PC-9 (cell line): ENCODE data around the gene RGSL1. TPM values are rescaled to one million over a fixed set of nuclear protein-coding genes. Genes with fewer than 3 reads are reported as not detected.
A peak's percentile ranks its signal among the peaks of the same experiment; 100 is the strongest.

ENCODE experiments used
- BruUV-seq: library from RNA; stranded (reverse); fragments of 400-500 nt; replicated peaks from 2 replicates; lab custom pipeline; 2021; lab: Mats Ljungman, UMichigan
- CTCF ChIA-PET: fragments of 300-600 bp; sonication (Branson Sonifier 250); formaldehyde crosslinking; loops from one replicate; lab custom pipeline; 2022; ENCODE audit warnings: antibody characterized with exemption; lab: Charles Lee
- POLR2A ChIA-PET: fragments of 300-600 bp; sonication (Branson Sonifier 250); formaldehyde crosslinking; loops from one replicate; lab custom pipeline; 2022; ENCODE audit warnings: antibody characterized with exemption; ENCODE audit not compliant: unreplicated experiment; lab: Charles Lee
- DNase-seq, 2 experiments: peaks; one replicate each; pipeline versions ENCODE4 v3.0.0 to v3.0.0-alpha.2; 2015 to 2022; ENCODE audit warnings: mixed read lengths in 1 of 2
- H2AFZ ChIP-seq: fragments of 200-600 bp; sonication (generic); 2 replicates; pipeline ENCODE4 v1.8.1; 2017; ENCODE audit warnings: antibody characterized with exemption
- H3F3A ChIP-seq: fragments of 200-600 bp; sonication (generic); 2 replicates; pipeline ENCODE4 v1.8.1; 2017; ENCODE audit warnings: antibody characterized with exemption, mild to moderate bottlenecking, low read depth; ENCODE audit not compliant: insufficient read depth
- H3K27ac ChIP-seq: fragments of 200-600 bp; sonication (generic); 2 replicates; pipeline ENCODE4 v1.6.1; 2016; ENCODE audit warnings: mixed run types
- H3K27me3 ChIP-seq: fragments of 200-600 bp; sonication (generic); 2 replicates; pipeline ENCODE4 v1.6.1; 2016; ENCODE audit warnings: low read depth, mixed run types; ENCODE audit not compliant: insufficient read depth
- H3K36me3 ChIP-seq: fragments of 200-600 bp; sonication (generic); 2 replicates; pipeline ENCODE4 v1.6.1; 2016; ENCODE audit warnings: low read depth, mixed run types
- H3K4me1 ChIP-seq: fragments of 200-600 bp; sonication (generic); replicated peaks from 2 replicates; pipeline ENCODE4 v1.6.1; 2016; ENCODE audit warnings: mixed run types; ENCODE audit not compliant: insufficient read depth
- H3K4me2 ChIP-seq: fragments of 200-600 bp; sonication (generic); 2 replicates; pipeline ENCODE4 v1.6.1; 2017; ENCODE audit warnings: mixed run types
- H3K4me3 ChIP-seq: fragments of 200-600 bp; sonication (generic); 2 replicates; pipeline ENCODE4 v1.6.1; 2016; ENCODE audit warnings: mixed run types
- H3K79me2 ChIP-seq: fragments of 200-600 bp; sonication (generic); 2 replicates; pipeline ENCODE4 v1.6.1; 2017; ENCODE audit warnings: low read depth, mixed run types
- H3K9me2 ChIP-seq: fragments of 200-600 bp; sonication (generic); 2 replicates; pipeline ENCODE4 v1.8.1; 2017; ENCODE audit warnings: mild to moderate bottlenecking; ENCODE audit not compliant: insufficient read depth
- H3K9me3 ChIP-seq: fragments of 200-600 bp; sonication (generic); 2 replicates; pipeline ENCODE4 v1.8.1; 2016; ENCODE audit warnings: low read depth; ENCODE audit not compliant: insufficient read depth
- H4K20me1 ChIP-seq: fragments of 200-600 bp; sonication (generic); 2 replicates; pipeline ENCODE4 v1.8.1; 2017; ENCODE audit not compliant: insufficient read depth
- EZH2 ChIP-seq: fragments of 200-600 bp; sonication (generic); IDR thresholded peaks from 2 replicates; pipeline ENCODE4 v1.8.0; 2017; ENCODE audit warnings: antibody characterized with exemption, low read depth
- intact Hi-C: fragments of 100-400 bp; cut with micrococcal nuclease; formaldehyde crosslinking; loops from one replicate; pipeline ENCODE4 v1.10.0; 2022; ENCODE audit not compliant: unreplicated experiment
- total RNA-seq: library from RNA; stranded (reverse); gene quantifications from 2 replicates; pipeline ENCODE4 v1.2.3, GENCODE V29; 2021
- TF ChIP-seq, protein P1 (sequence below): fragments of 200-600 bp; sonication (generic); conservative IDR thresholded peaks from 2 replicates; pipeline ENCODE4 v1.6.1; 2017; ENCODE audit warnings: mixed run types, antibody characterized with exemption, mild to moderate bottlenecking, moderate library complexity

Gene RGSL1
- total RNA-seq, 1 experiment from 2014 or later = not detected

DNA sequence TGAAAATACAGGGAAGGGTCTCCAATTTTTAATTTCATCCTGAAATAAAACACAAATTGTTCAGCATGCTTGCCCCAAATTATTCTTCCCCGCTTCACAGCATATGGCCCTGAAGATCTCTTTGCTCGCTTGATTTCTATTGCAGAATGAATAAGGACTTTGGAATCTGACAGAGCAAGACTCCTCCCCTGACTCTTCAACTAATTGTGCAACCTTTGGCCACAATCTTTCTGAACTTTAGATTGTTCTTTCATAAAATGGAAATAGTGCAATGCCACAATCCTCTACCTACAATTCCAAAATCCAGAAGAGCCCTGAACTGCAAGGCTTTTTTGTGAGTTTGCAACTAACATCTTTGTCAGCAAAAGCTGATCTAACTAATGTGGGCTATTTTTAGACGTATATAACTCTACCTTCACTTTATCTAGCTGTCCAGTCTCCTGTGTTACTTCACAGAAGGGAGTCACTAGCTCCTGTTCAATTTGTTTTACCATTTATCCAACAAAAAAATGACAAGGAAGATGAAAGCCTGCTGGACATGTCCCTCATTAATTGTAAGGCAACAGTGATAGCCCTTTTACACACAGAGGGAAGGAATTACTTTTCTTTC is 125.7 kb downstream of the RGSL1 start:
- Histone ChIP-seq H2AFZ (no peak overlapping the region), H3K27ac (peak overlapping the region; percentile 53), H3K4me2 (peak overlapping the region; percentile 69), H3K36me3 (peaks cover 3% of the 10 kb centered on the region; the same call in 1 of the 2 replicates), H3K9me3 (no peaks in the 10 kb centered on the region), H3K27me3 (no peaks in the 10 kb centered on the region), H3K9me2 (no peaks in the 10 kb centered on the region), H3K79me2 (no peaks in the 10 kb centered on the region), H4K20me1 (no peaks in the 10 kb centered on the region), H3K4me1 (peaks cover 20% of the 10 kb centered on the region), H3K4me3 (no peak overlapping the region), H3F3A (peaks cover 13% of the 10 kb centered on the region; the same call in 1 of the 2 replicates)
- DNase-seq = peak; percentile 27 to 81
- POLR2A ChIA-PET = interaction anchor here (0.5 kb wide), 1 partner anchor 1447 kb away, joined by 4 read pairs; no protein-coding TSS in a partner anchor
- no TSS peak for BruUV-seq
- CTCF ChIA-PET = no interaction called here
- TF ChIP-seq, protein P1, sequence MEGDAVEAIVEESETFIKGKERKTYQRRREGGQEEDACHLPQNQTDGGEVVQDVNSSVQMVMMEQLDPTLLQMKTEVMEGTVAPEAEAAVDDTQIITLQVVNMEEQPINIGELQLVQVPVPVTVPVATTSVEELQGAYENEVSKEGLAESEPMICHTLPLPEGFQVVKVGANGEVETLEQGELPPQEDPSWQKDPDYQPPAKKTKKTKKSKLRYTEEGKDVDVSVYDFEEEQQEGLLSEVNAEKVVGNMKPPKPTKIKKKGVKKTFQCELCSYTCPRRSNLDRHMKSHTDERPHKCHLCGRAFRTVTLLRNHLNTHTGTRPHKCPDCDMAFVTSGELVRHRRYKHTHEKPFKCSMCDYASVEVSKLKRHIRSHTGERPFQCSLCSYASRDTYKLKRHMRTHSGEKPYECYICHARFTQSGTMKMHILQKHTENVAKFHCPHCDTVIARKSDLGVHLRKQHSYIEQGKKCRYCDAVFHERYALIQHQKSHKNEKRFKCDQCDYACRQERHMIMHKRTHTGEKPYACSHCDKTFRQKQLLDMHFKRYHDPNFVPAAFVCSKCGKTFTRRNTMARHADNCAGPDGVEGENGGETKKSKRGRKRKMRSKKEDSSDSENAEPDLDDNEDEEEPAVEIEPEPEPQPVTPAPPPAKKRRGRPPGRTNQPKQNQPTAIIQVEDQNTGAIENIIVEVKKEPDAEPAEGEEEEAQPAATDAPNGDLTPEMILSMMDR = no peak
- no peak for TF ChIP-seq EZH2
- intact Hi-C loops = no loop called here

DNA sequence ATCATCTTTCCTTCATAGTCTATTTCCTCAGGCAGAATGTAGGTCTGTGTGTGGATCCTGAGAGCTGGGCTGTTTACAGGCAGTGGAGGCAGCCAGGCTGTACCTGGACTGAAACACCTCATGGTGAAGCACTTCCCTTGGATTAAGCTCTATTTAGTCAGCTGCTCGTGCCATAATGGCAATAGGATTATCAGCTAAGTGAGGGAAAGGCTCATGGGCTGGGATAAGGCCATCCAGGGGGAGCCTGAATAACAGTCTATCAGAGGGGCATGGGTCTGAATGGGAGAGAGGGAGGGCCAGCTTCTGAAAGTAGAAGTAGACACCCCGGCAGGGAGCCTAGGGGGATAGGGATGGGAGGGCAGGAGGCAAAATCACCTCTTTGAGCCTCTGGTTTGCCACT is 130.8 kb downstream of the RGSL1 start:
- Histone ChIP-seq H3F3A (peaks cover 5% of the 10 kb centered on the region; the same call in 1 of the 2 replicates), H3K9me3 (no peaks in the 10 kb centered on the region), H4K20me1 (no peaks in the 10 kb centered on the region), H3K27me3 (no peaks in the 10 kb centered on the region), H3K4me1 (peaks cover 9% of the 10 kb centered on the region), H3K27ac (no peak overlapping the region), H3K4me3 (no peak overlapping the region), H3K9me2 (no peaks in the 10 kb centered on the region), H3K36me3 (no peaks in the 10 kb centered on the region), H2AFZ (no peak overlapping the region), H3K79me2 (no peaks in the 10 kb centered on the region), H3K4me2 (no peak overlapping the region)
- no TSS peak for BruUV-seq
- CTCF ChIA-PET = no interaction called here
- TF ChIP-seq EZH2 = no peak
- TF ChIP-seq, protein P1 = no peak
- no peak for DNase-seq
- intact Hi-C loops = no loop called here
- POLR2A ChIA-PET = no interaction called here

DNA sequence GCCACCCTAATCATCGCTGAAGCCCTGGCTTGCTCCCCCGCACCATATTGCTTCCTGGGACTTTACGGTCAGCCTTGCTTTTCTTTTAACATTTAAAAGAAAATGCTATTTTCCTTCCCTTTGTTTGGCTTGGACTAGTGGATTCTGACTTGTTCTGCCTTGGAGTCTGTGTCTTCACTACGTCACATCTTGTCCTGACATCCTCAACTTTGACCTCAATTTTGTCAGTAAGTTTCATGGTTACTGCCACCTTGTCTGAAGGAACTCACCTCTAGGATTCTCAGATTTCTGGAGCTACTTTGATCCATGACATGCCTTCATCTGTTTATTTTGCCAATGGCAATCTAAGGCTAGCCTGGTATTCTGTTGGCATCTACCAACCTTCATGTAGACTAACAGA is 134.8 kb downstream of the RGSL1 start:
- CTCF ChIA-PET = no interaction called here
- no TSS peak for BruUV-seq
- TF ChIP-seq, protein P1 = no peak
- TF ChIP-seq EZH2 = no peak
- POLR2A ChIA-PET = no interaction called here
- Histone ChIP-seq H3K36me3 (no peaks in the 10 kb centered on the region), H3K4me1 (peaks cover 12% of the 10 kb centered on the region), H3K4me3 (no peak overlapping the region), H3K9me2 (no peaks in the 10 kb centered on the region), H2AFZ (no peak overlapping the region), H3K4me2 (no peak overlapping the region), H3F3A (peaks cover 11% of the 10 kb centered on the region; the same call in 1 of the 2 replicates), H3K27me3 (no peaks in the 10 kb centered on the region), H3K79me2 (no peaks in the 10 kb centered on the region), H4K20me1 (no peaks in the 10 kb centered on the region), H3K27ac (no peak overlapping the region), H3K9me3 (no peaks in the 10 kb centered on the region)
- no peak for DNase-seq
- intact Hi-C loops = loop anchor here (5.0 kb wide), 1 partner anchor 187 kb away; no protein-coding TSS in a partner anchor
